GM18868 (cell line): ENCODE measurements around the gene MARCKS.
A peak's percentile ranks its signal among the peaks of the same experiment; 100 is the strongest.
"Not testable (repeated sequence)": the region's sequence is repeated elsewhere in the genome, so short reads cannot be mapped to it uniquely, and the experiment has no call there.

Source experiments
- ATAC-seq: cut with Tn5 transposase; IDR thresholded peaks from one replicate; pipeline ENCODE4 v1.9.1; 2021; ENCODE audit warnings: mild to moderate bottlenecking, moderate library complexity; ENCODE audit not compliant: unreplicated experiment

MARCKS gene

DNA sequence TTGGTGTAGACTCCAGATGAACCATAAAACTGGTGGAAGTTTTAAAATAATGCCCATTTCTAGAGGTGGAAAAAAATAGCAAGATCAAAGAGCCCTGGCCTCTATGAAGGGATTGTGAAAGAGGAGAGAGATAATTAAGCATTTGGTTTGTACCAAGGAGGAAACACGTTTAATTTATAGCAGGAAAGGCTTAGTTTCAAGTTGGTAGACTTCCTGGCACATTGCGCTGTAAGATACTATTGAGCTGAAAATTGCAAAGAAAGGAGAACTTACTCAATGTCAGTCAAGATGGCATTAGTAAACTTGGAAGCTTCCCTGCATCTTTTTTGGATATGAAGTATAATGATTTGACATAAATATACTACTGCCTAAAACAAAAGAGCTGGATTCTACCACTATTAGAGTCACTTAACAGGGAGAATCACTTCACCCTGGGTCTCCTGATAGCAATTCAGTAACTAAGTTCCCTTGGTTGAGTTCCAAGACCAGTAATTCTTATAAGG, 24.4 kb downstream of the MARCKS start:
- no peak for ATAC-seq

DNA sequence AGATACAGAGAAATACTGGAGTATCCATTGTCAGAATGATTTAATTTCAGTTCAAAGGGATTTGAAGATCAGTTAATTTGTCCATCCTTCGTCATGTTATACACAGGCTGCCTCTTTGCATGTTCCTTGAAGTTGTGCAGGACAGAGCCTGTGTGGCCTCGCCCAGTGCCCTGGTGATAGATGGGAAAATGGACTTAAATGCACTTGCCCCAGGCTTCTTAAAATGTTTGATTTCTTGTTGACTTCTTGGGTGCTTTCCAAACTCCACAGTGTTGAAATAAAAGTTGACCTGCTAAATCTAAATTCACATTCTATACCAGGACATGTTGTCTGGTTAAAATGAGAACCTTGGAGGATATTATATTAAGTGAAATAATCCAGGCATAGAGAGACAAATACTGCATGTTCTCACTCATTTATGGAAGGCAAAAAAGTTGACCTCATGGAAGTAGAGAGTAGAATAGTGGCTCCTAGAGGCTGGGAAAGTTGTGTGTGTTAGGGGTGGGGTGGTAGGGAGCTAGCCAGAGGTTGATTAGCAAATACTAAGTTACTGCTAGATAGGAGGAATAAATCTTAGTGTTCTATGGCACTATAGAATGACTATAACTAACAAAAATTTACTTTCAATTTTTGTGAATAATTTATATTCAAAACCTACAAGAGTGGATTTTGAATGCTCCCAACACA, 25.3 kb downstream of the MARCKS start:
- ATAC-seq, result no peak

DNA sequence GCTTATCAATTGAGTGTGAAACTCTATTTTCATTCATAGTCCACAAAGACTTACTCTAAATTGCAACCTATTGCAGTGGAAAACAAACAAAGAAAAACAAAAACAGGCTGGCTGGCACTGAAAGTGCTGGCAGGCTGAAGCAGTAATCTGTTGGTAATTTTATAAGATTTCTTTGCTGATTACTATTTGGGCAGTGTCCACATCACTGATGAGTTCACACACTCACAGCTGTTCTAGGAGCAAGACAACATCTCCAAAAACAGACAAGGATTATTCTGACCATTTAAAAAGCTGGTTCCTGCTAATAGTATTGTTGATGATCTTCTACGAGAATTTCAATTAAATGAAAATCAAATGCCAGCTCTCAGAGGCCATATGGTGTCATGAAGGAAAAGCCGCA, 26.9 kb downstream of the MARCKS start:
- no peak for ATAC-seq

DNA sequence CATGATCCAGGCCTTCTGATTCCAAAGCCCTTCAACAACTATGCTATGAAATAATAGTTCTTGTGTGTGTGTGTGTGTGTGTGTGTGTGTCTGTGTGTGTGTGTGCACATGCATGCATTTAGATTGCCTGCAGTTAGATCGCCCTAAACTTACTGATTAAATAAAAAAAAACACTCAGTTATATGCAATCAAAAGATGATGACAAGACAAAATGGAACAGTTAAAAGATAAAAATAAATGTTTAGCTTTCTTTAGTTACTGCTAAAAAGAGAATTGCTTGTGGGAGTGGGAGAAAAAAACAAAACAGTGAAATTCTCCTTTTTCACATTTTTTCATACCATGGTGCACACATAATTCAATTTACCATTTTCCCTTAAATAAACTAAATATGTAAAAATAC, 29.4 kb downstream of the MARCKS start:
- ATAC-seq, result no peak

DNA sequence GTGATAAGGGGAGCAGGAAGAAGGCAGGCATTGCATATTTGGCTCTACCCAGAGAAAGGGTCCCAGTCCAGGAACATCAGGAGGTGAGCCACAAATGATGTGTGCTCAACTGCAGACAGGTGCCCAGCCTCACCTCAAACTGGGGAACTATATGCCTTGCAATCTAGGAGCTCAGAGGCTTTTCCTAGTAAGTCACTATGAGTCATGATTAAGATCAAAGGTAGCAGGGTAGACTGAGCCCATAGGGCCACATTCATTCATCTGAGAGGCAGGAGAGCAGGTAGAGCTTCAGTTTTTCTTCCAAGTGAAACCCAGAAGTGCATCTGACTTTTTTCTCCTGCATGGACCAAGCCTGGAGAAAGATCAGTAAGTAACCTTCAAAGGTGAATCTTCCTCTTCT, 31.3 kb downstream of the MARCKS start:
- ATAC-seq, result no peak

DNA sequence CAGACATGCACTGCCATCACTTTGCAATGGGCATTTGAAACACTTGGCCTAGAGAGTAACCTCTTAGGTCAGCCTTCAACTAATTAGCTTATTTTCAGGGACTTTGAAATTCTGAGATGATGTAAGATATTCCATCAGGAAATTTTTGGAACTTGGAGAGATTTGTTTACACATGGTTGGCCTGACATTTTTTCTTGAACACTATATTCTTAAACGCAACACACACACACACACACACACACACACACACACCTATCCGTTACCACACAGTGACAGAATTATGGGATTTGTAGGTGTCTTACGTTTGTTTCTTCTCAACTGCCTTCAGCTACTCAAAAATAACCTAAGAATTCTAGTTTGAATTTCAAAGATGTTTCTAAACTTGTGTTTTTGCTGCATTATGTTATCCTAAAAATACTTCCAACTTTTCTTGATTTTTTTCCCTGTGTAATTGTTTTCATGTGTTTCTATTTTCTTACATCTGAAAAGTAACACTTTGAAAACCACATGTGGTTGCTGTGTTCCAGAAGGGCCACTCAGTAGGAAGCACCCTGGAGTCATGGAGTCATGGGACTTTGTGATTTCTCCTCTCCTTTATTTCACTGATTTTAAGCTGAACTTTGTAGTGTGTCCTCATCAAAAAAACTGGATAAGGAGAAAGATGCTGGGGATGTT, 31.9 kb downstream of the MARCKS start:
- no peak for ATAC-seq

DNA sequence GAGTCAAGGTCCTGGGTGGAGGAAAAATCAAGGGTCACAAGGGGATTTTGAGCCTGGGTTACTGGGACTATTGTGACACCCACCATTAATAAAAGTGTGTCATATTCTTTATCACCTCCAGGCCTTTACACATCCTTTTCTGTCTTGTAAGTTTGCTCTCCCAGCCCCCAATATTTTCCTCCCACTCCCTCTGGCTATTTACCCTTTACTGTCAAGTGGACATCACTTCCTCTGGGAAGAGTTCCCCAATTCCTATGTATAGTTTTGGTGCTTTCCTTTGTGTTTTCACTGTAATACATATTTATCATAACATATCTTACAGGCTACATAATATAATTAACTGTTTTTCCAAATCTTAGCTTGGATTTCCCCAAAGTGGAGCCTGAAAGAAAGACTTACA, 36.3 kb downstream of the MARCKS start:
- ATAC-seq, result no peak

DNA sequence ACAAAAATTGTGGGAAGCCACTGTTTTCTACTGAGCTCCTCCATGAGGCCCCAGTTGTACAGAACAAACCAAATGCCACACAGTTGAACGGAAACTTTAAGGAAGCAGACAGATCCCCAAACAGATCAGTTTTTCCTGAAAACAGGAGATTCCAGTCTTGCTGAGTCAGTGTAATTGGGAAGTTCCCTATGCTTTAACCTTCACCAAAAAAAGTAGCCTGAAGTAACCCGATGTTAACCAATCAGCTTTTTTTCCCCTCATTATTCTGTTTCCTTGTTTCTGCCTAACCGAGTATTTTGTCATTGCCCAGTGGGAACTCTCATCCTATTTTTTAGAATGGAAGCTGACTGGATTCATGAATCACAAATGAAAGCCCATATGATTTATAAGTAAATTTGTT, 36.7 kb downstream of the MARCKS start:
- ATAC-seq, result no peak

DNA sequence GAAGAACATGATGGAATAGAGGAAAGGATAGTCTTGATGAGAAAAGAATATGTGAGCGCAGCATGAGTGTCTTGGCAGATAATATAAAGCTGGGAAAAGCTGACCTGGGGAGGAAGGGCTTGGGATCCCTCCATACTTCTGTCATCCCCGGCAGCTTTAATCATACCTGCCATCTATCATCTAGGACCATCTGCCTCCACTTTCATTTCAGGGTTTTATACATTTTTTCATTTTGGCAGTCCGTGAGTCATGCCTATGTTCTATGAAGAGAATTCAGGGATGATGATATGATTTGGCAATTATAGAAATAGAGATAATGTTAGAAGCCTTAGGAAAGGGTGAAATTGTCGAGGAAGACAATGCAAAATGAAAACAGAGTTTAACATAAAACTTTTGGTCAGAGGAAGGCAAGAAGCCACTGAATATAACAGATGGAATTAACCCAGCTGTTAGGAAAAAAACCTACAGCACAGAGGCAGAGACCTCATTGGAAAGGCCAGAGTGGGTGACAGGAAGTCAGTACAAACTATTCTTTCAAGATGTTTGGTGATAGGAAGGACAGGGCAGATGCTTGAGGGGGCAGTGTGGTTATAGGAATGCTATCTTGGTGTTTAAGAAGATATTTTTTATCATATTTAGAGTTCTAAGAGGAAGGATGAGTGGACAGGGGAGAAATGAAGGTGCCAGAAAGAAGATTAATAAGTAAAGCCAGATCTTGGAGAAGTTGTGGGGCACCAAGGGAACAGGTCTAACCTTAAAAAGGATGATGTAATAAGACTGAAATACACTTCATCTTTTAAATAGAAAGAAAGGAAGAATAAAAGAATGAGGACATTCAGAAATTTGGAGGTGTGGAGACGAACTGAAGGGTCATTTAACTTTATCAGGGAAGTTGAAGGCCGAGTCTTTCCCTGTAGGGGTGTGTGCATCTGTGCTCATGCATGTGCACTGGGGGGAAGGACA, 37.8 kb downstream of the MARCKS start:
- no peak for ATAC-seq

DNA sequence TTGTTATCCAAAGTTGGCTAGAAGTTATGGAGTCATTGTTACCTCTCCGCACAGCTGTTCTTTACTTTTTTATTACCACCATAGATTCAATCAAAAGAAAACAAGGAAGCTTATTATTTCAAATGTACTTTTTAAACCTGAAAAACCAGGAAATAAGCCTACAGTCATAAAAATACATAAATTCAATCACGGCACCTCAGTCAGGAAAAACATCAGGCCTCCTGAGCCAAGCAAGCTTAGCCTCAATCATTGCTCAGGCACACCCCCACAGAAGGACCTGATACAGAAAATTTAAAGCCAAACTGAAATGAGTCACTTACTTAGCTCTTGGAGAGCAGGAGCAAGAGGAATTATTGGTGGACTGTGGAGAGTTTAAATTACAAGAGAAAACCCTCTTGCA, 44.3 kb downstream of the MARCKS start:
- ATAC-seq, result no peak

DNA sequence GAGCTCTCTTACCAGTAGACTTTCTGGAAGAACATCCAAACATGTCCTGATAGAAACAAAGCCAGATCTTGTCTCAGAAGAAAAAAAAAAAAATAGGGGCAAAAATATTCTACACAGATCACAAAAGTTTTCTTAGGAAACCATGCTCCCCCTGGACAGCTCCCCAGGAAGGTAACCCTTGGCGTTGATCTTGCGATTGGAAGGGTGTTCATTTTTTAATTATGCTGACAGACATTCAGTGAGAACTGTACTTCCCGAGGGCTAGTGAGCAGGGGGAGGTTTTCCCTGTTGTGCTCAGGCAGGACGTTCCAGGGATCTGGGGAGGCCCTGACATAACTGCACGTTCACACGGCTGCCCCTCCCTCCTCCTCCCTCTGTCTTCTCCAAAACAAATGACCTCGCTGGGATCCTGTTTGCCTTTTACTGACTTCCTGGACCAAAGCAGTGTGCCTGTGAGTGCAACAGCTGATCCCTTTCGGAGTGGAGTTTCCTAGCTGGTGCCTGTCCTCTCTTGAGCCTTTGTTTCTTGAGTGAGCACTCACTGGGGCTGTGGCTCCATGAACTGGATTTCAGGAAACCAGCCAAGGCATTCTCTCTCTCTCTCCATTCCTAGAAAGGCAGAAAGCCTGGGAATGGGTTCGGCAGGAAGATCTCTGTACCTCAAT, 46.7 kb downstream of the MARCKS start:
- no peak for ATAC-seq

DNA sequence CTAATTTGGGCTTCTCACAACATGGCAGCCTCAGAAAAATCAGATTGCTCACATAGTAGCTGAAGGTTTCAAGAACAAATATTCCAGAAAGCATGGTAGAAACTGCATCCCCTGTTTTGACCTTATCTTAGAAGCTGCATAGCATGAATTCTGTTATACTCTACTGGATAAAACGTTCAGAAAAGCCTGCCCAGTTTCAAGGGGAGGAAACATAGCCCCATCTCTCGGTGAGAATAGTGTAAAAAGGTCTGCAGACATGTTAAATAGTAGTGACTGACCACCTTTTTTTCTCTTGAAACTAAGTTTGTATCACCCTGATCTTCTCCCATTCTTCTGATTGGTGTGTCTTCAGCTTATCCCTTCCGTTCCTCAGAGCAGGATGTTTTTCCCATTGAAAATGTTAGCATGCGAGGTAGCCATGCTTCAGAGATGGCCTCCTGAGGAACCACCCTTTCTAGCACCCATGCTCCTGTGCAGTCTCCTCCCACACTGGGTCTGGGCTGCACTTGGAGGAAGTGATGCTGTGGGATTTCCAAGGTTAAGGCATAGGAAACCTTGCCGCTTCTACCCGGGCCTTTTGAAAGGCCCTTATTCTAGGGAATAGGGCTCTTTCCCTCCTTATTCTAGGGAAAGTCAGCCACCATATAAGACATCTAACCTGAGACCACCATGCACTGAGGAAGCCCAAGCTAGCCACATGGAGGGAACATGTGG, 50.1 kb downstream of the MARCKS start:
- no peak for ATAC-seq

DNA sequence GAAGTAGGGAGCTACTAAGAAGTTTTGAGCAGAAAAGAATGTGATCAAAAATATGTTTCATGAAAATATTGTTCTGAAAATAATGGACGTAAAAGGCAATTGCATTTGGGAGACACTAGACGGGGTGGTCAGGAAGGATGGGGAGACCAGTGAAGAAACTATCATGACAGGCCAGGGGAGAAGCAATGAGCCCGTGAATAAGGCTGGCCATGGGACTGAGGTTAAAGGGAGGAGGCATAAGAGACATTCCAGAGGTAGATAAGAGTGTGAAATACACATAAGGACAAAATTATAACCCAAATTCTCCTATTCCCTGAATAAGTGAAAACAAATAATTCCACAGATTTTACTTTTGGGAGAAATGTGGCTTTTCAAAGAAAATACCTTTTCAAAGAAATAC, 51.7 kb downstream of the MARCKS start:
- no peak for ATAC-seq

DNA sequence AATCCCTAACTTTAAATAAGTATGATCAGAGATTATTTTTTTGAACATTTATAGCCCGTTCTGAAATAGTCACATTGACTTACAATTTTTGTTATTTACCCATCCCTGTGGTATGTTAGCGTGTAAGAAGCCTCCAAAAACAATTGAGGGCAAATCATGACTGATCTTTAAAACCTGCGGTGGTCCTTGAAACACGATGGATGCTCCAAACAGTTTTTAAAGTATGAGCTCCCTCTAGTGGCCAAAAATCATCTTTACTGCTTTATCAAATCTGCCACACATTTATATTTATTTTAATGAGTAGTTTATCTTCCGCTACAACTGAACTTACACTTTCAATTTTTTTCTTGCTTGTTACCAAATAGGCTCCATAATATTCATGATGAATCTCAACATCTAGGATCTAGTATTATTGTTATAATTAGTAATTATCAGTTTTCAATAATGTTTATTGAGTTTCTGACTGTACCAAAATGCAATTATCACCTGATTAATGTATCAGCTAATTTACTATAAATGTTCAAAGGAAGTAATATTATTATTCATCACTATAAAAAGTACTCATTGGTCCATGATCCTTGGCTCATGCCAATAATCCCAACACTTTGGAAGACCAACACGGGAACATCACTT, 52.2 kb downstream of the MARCKS start:
- peak; percentile 66 for ATAC-seq

DNA sequence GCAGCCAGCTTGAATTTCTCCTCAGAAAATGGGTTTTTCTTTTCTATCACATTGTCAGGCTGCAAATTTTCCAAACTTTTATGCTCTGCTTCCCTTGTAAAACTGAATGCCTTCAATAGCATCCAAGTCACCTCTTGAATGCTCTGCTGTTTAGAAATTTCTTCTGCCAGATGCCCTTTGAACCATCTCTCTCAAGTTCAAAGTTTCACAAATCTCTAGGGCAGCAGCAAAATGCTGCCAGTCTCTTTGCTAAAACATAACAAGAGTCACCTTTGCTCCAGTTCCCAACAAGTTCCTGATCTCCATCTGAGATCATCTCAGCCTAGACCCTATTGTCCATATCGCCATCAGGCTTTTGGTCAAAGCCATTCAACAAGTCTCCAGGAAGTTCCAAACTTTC, 53.1 kb downstream of the MARCKS start:
- not testable (repeated sequence) for ATAC-seq
